Measurements from ENCODE around the gene FIBCD1. TPM values are rescaled to one million over a fixed set of nuclear protein-coding genes. Genes with fewer than 3 reads are reported as not detected.

The FIBCD1 gene
- total RNA-seq, 1 donor from 2014 or later, result not detected

- no peaks in the 10 kb centered on the region for H3K27me3 Mint-ChIP-seq (ENCODE audit: low read depth)
- H3K4me1 Mint-ChIP-seq (ENCODE audit: low read depth), result no peaks in the 10 kb centered on the region
- H3K36me3 Mint-ChIP-seq (ENCODE audit: low read depth), result peaks cover 5% of the 10 kb centered on the region
- intact Hi-C loops (cut with micrococcal nuclease), result loop anchor here (1.0 to 2.0 kb wide), 2 partner anchors 95 to 180 kb away; no protein-coding TSS in a partner anchor
- no peak overlapping the region for H3K4me3 Mint-ChIP-seq (ENCODE audit: low read depth)
- H3K27ac Mint-ChIP-seq, result no peak overlapping the region
- peak; percentile 31 for DNase-seq (ENCODE audit: low spot score)
- no peaks in the 10 kb centered on the region for H3K9me3 Mint-ChIP-seq
These were observed 72.5 kb downstream of the FIBCD1 start for GRCh38 chr9:130866474-130866965.

GRCh38 chr9:130865921-130866320 lies 73.1 kb downstream of the FIBCD1 start:
- Mint-ChIP-seq H3K27me3 (ENCODE audit: low read depth) (no peaks in the 10 kb centered on the region), H3K9me3 (no peaks in the 10 kb centered on the region), H3K27ac (no peak overlapping the region), H3K4me1 (ENCODE audit: low read depth) (no peaks in the 10 kb centered on the region), H3K36me3 (ENCODE audit: low read depth) (peaks cover 5% of the 10 kb centered on the region), H3K4me3 (ENCODE audit: low read depth) (no peak overlapping the region)
- no peak for DNase-seq (ENCODE audit: low spot score)
- intact Hi-C loops (cut with micrococcal nuclease), result loop anchor here (1.0 to 2.0 kb wide), 2 partner anchors 95 to 181 kb away; no protein-coding TSS in a partner anchor

GRCh38 chr9:130864541-130864940 lies 74.5 kb downstream of the FIBCD1 start:
- no peaks in the 10 kb centered on the region for H3K4me1 Mint-ChIP-seq (ENCODE audit: low read depth)
- intact Hi-C loops (cut with micrococcal nuclease), result loop anchor here (5.0 kb wide), 1 partner anchor 152 kb away; no protein-coding TSS in a partner anchor
- H3K27me3 Mint-ChIP-seq (ENCODE audit: low read depth), result no peaks in the 10 kb centered on the region
- no peaks in the 10 kb centered on the region for H3K9me3 Mint-ChIP-seq
- H3K36me3 Mint-ChIP-seq (ENCODE audit: low read depth), result peaks cover 5% of the 10 kb centered on the region
- no peak overlapping the region for H3K4me3 Mint-ChIP-seq (ENCODE audit: low read depth)
- no peak for DNase-seq (ENCODE audit: low spot score)
- H3K27ac Mint-ChIP-seq, result no peak overlapping the region

DNA sequence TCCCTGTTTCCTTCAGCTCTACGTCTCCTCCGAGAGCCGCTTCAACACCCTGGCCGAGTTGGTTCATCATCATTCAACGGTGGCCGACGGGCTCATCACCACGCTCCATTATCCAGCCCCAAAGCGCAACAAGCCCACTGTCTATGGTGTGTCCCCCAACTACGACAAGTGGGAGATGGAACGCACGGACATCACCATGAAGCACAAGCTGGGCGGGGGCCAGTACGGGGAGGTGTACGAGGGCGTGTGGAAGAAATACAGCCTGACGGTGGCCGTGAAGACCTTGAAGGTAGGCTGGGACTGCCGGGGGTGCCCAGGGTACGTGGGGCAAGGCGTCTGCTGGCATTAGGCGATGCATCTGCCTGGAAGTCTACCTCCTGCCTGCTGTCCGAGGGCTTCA lies 76.3 kb downstream of the FIBCD1 start:
- no peak overlapping the region for H3K27ac Mint-ChIP-seq
- H3K4me1 Mint-ChIP-seq (ENCODE audit: low read depth), result no peaks in the 10 kb centered on the region
- peaks cover 5% of the 10 kb centered on the region for H3K36me3 Mint-ChIP-seq (ENCODE audit: low read depth)
- no peak for DNase-seq (ENCODE audit: low spot score)
- intact Hi-C loops (cut with micrococcal nuclease), result loop anchor here (5.0 kb wide), 1 partner anchor 150 kb away; no protein-coding TSS in a partner anchor
- H3K9me3 Mint-ChIP-seq, result no peaks in the 10 kb centered on the region
- no peak overlapping the region for H3K4me3 Mint-ChIP-seq (ENCODE audit: low read depth)
- no peaks in the 10 kb centered on the region for H3K27me3 Mint-ChIP-seq (ENCODE audit: low read depth)

- intact Hi-C loops (cut with micrococcal nuclease), result loop anchor here (5.0 kb wide), 1 partner anchor 150 kb away; no protein-coding TSS in a partner anchor
- Mint-ChIP-seq H3K9me3 (no peaks in the 10 kb centered on the region), H3K27ac (no peak overlapping the region), H3K4me3 (ENCODE audit: low read depth) (no peak overlapping the region), H3K36me3 (ENCODE audit: low read depth) (peaks cover 5% of the 10 kb centered on the region), H3K27me3 (ENCODE audit: low read depth) (no peaks in the 10 kb centered on the region), H3K4me1 (ENCODE audit: low read depth) (no peaks in the 10 kb centered on the region)
- DNase-seq (ENCODE audit: low spot score), result no peak
These were observed 76.8 kb downstream of the FIBCD1 start for GRCh38 chr9:130862217-130862616.

DNA sequence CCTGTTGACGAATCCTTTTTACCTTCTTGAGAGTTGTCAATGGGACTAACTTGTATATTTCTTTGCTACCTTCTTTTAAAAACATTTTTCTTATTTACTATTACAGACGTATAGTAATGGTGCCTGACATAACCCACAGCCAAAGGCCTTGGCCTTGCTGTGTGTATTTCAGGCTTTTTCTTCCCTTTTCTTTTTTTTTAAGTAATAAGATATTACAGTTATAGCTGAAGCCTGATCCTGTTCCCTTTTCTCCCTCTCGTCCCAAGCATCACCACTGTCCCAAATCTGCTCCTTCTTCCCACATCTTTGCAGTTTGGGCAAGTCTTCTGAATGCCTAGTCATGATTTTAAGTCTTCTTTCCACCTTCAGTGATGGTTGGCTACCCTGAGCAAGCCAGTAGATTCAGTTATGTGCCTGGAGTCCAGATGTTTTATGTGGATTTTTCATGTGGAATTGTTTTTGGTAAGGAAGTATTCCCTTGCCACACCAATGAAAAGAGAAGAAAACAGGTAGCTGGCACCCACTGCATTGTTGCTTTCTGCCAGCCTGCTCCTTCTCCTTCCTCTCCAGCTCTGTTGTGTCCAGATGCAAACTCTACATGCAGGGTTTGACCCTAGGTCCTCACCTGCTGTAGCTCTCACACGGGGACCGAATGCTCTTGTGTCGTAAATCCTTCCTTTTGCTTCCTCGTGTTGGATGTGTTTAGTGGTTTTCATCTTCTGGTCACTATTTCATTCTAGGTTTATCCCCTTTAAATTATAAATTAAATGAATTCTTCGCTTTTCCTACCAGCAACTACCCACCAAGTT lies 77.5 kb downstream of the FIBCD1 start:
- Mint-ChIP-seq H3K27ac (no peak overlapping the region), H3K27me3 (ENCODE audit: low read depth) (no peaks in the 10 kb centered on the region), H3K9me3 (no peaks in the 10 kb centered on the region), H3K4me3 (ENCODE audit: low read depth) (no peak overlapping the region), H3K36me3 (ENCODE audit: low read depth) (peaks cover 7% of the 10 kb centered on the region), H3K4me1 (ENCODE audit: low read depth) (no peaks in the 10 kb centered on the region)
- intact Hi-C loops (cut with micrococcal nuclease), result loop anchor here (5.0 kb wide), 1 partner anchor 149 kb away; no protein-coding TSS in a partner anchor
- DNase-seq (ENCODE audit: low spot score), result no peak

GRCh38 chr9:130860458-130861316 lies 78.4 kb downstream of the FIBCD1 start:
- no peak for DNase-seq (ENCODE audit: low spot score)
- intact Hi-C loops (cut with micrococcal nuclease), result loop anchor here (5.0 kb wide), 1 partner anchor 148 kb away; no protein-coding TSS in a partner anchor
- Mint-ChIP-seq H3K4me3 (ENCODE audit: low read depth) (no peak overlapping the region), H3K9me3 (no peaks in the 10 kb centered on the region), H3K36me3 (ENCODE audit: low read depth) (peaks cover 10% of the 10 kb centered on the region), H3K4me1 (ENCODE audit: low read depth) (no peaks in the 10 kb centered on the region), H3K27ac (no peak overlapping the region), H3K27me3 (ENCODE audit: low read depth) (no peaks in the 10 kb centered on the region)

DNA sequence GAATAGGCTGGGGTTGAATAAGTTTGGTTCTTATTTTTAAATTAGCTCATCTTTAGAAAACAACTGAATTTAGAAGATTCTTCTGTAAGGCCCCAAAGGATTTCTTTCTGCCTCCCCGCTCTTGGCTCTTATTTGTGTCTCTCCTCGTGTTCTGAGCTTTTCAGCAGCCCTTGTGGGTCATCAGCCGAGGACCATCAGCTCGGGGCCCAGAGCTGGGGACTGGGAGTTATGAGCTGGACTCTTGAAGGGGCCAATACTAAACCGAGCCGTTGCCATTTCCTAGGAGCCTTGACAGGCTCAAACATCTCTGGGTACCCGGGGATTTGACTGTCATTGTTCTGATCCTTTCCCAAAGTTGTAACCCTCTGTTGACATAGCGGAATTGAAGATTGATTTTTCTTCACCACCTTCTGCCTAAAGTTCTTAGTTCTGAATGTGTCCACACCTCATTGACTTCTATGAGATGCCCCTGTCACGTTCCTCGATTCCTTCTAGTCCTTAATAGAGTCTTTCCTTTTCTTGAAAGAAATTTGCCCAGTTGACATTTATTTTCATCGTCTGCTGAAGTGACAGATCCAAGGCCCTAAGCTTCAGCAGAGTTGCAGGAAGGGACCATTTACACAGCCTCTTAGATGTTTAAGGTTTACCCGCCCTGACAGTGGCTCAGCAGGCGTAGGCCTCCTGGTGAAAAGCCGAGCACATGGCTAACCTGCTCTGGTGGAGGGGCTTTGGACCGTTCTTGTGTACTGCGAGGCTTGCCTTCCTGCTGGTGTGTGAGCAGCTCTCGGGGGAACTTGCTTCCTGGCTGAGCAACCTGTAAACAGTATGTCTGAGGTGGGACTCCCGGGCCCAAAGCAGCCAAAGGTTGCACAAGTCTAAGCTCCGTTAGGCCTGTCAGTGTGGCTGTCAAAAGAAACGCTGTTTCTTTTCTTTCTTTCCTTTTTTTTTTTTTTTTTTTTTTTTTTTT lies 80.0 kb downstream of the FIBCD1 start:
- intact Hi-C loops (cut with micrococcal nuclease), result no loop called here
- H3K36me3 Mint-ChIP-seq (ENCODE audit: low read depth), result peaks cover 10% of the 10 kb centered on the region
- no peaks in the 10 kb centered on the region for H3K27me3 Mint-ChIP-seq (ENCODE audit: low read depth)
- H3K9me3 Mint-ChIP-seq, result no peaks in the 10 kb centered on the region
- no peaks in the 10 kb centered on the region for H3K4me1 Mint-ChIP-seq (ENCODE audit: low read depth)
- H3K4me3 Mint-ChIP-seq (ENCODE audit: low read depth), result no peak overlapping the region
- no peak for DNase-seq (ENCODE audit: low spot score)
- no peak overlapping the region for H3K27ac Mint-ChIP-seq

DNA sequence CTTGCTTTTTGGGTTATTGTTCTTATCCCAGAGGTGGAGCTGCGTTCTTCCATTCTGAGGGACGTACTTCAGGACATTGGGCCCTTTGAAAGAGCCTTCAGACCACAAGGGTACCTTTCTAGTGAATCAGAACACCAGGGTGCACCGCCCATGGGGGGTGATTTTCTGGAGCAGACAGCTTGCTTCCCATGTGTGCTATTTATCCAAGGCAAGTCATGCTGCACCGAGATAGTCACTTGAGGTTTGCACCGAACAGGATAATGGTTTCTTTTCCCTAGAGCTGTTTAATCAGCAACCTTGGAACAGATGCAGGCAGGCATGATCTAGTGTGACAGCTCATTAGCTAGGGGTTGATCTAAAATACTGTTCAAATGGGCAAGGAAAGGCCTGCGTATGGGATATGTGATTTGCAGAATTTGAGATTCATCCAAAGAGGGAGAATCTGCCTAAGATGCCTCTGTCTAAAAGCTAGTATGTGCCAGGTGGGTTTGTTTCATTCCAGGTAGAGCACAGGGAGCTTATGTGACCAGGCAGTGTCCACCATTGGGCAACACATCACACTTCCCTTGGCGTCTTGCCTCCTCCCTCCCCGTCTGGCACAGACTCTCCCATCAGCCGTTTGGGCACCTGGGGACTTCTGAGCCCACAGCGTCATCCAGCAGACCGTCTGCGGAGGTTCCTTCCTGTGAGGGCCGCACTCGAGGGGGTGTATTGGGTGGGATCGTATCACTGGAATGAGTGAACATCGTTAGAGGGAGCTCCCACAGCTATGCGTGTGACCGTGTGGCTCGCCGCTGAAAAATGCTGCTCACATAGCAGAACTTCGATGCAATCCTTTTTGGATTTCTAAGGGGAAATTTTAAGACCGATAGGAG lies 80.9 kb downstream of the FIBCD1 start:
- Mint-ChIP-seq H3K4me1 (ENCODE audit: low read depth) (no peaks in the 10 kb centered on the region), H3K27me3 (ENCODE audit: low read depth) (no peaks in the 10 kb centered on the region)
- intact Hi-C loops (cut with micrococcal nuclease), result no loop called here

GRCh38 chr9:130856474-130856873 lies 82.6 kb downstream of the FIBCD1 start:
- Mint-ChIP-seq H3K4me3 (ENCODE audit: low read depth) (no peak overlapping the region), H3K27me3 (ENCODE audit: low read depth) (no peaks in the 10 kb centered on the region), H3K27ac (no peak overlapping the region), H3K36me3 (ENCODE audit: low read depth) (peaks cover 5% of the 10 kb centered on the region), H3K4me1 (ENCODE audit: low read depth) (no peaks in the 10 kb centered on the region), H3K9me3 (no peaks in the 10 kb centered on the region)
- intact Hi-C loops (cut with micrococcal nuclease), result no loop called here
- DNase-seq (ENCODE audit: low spot score), result no peak

More for the DNA sequence above, 80.9 kb downstream of the FIBCD1 start:
- H3K27ac Mint-ChIP-seq, result no peak overlapping the region
- H3K4me3 Mint-ChIP-seq (ENCODE audit: low read depth), result no peak overlapping the region
- no peak for DNase-seq (ENCODE audit: low spot score)
- H3K36me3 Mint-ChIP-seq (ENCODE audit: low read depth), result peaks cover 6% of the 10 kb centered on the region
- H3K9me3 Mint-ChIP-seq, result no peaks in the 10 kb centered on the region

DNA sequence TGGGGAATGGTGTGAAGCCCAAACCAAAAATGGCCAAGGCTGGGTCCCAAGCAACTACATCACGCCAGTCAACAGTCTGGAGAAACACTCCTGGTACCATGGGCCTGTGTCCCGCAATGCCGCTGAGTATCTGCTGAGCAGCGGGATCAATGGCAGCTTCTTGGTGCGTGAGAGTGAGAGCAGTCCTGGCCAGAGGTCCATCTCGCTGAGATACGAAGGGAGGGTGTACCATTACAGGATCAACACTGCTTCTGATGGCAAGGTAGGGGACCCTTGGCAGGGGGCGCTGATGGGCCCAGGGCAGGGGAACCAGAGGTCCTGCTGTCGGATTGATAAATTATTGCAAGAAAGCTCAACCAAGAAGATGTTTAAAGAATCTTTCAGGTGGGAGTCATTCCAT lies 84.2 kb downstream of the FIBCD1 start:
- Mint-ChIP-seq H3K27me3 (ENCODE audit: low read depth) (no peaks in the 10 kb centered on the region), H3K9me3 (no peaks in the 10 kb centered on the region), H3K27ac (no peak overlapping the region), H3K36me3 (ENCODE audit: low read depth) (peaks cover 5% of the 10 kb centered on the region), H3K4me3 (ENCODE audit: low read depth) (no peak overlapping the region), H3K4me1 (ENCODE audit: low read depth) (no peaks in the 10 kb centered on the region)
- intact Hi-C loops (cut with micrococcal nuclease), result no loop called here
- no peak for DNase-seq (ENCODE audit: low spot score)

All from activated T-helper 2 cell treated with anti-CD3 and anti-CD28 coated beads, Interferon-gamma antibody, Interleukin-2, Interleukin-4, amounts not matched to agents 10 μg/mL and 5 μg/mL and 100 μg/mL, durations not matched to agents 14 hours and 24 hours and 36 hours (primary cell).